Activated naive CD8-positive, alpha-beta T cell treated with anti-CD3 and anti-CD28 coated beads, Interleukin-2, amount 10 ng/mL, durations not matched to agents 7 days and 5 days (primary cell): ENCODE data around the gene SIGLEC5. TPM values are rescaled to one million over a fixed set of nuclear protein-coding genes. Genes with fewer than 3 reads are reported as not detected.
"Not testable (repeated sequence)": the region's sequence is repeated elsewhere in the genome, so short reads cannot be mapped to it uniquely, and the experiment has no call there.

Source experiments
- ATAC-seq: fragments of 150-1000 bp; cut with Tn5 transposase; one replicate; pipeline ENCODE4 v1.10.0; 2021; ENCODE audit warnings: low read depth, moderate library complexity
- POLR2A ChIA-PET: fragments of 350-600 bp; sonication (Branson Sonifier 250); formaldehyde crosslinking; loops from one replicate; lab custom pipeline; 2021; ENCODE audit warnings: antibody characterized with exemption; lab: Charles Lee
- DNase-seq: peaks from one replicate; pipeline ENCODE4 v3.0.0; 2021
- H3K27ac Mint-ChIP-seq: one replicate; pipeline ENCODE4 v1.8.0; 2022; ENCODE audit warnings: mild to moderate bottlenecking, mixed read lengths
- H3K27me3 Mint-ChIP-seq: one replicate; pipeline ENCODE4 v1.8.0; 2022; ENCODE audit warnings: mild to moderate bottlenecking, moderate library complexity, mixed read lengths
- H3K36me3 Mint-ChIP-seq: one replicate; pipeline ENCODE4 v1.8.0; 2021; ENCODE audit warnings: mild to moderate bottlenecking, mixed read lengths
- H3K4me1 Mint-ChIP-seq: one replicate; pipeline ENCODE4 v1.8.0; 2021; ENCODE audit warnings: mixed read lengths
- H3K4me3 Mint-ChIP-seq: one replicate; pipeline ENCODE4 v1.8.0; 2022; ENCODE audit warnings: mild to moderate bottlenecking, moderate library complexity, mixed read lengths
- H3K9me3 Mint-ChIP-seq: one replicate; pipeline ENCODE4 v1.8.0; 2021; ENCODE audit warnings: mixed read lengths
- total RNA-seq, 2 experiments: library from RNA; stranded (reverse); gene quantifications; one replicate each; pipeline ENCODE4 v1.2.3, GENCODE V29; 2021

The SIGLEC5 gene
- total RNA-seq: not detected

- H3K4me1 Mint-ChIP-seq, H3K4me3 Mint-ChIP-seq, H3K27ac Mint-ChIP-seq, H3K36me3 Mint-ChIP-seq, H3K9me3 Mint-ChIP-seq, DNase-seq, POLR2A ChIA-PET, ATAC-seq: not testable (repeated sequence)
- H3K27me3 Mint-ChIP-seq: peaks cover 20% of the 10 kb centered on the region
These were observed at the start of gene SIGLEC5 for GRCh38 chr19:51630315-51630714. Gene SIGLEC5, minus strand, starts transcription at chr19:51630401. Its CDS starts 66 bp downstream, at chr19:51630335.

GRCh38 chr19:51676566-51677083 lies 46.4 kb upstream of the SIGLEC5 start:
- POLR2A ChIA-PET: interaction anchor here (1.3 kb wide), 1 partner anchor 28 kb away, joined by 4 read pairs; no protein-coding TSS in a partner anchor
- no peak for DNase-seq
- Mint-ChIP-seq H3K9me3 (peaks cover 12% of the 10 kb centered on the region), H3K27me3 (peaks cover 7% of the 10 kb centered on the region), H3K4me1 (peaks cover 6% of the 10 kb centered on the region), H3K27ac (peak overlapping the region; percentile 63), H3K36me3 (peaks cover 1% of the 10 kb centered on the region), H3K4me3 (no peak overlapping the region)
- ATAC-seq: peak; percentile 58

GRCh38 chr19:51675911-51676565 lies 45.8 kb upstream of the SIGLEC5 start:
- not testable (repeated sequence) for ATAC-seq, H3K27ac Mint-ChIP-seq, H3K4me1 Mint-ChIP-seq, H3K4me3 Mint-ChIP-seq, H3K36me3 Mint-ChIP-seq, H3K27me3 Mint-ChIP-seq, DNase-seq
- H3K9me3 Mint-ChIP-seq: peaks cover 11% of the 10 kb centered on the region
- POLR2A ChIA-PET: interaction anchor here (1.3 kb wide), 1 partner anchor 28 kb away, joined by 4 read pairs; no protein-coding TSS in a partner anchor

- Mint-ChIP-seq H3K4me1 (no peaks in the 10 kb centered on the region), H3K27me3 (peaks cover 25% of the 10 kb centered on the region), H3K4me3 (no peak overlapping the region), H3K9me3 (peaks cover 3% of the 10 kb centered on the region), H3K27ac (no peak overlapping the region), H3K36me3 (no peaks in the 10 kb centered on the region)
- POLR2A ChIA-PET: no interaction called here
- ATAC-seq (no peak), DNase-seq (no peak)
These were observed 38.0 kb upstream of the SIGLEC5 start for GRCh38 chr19:51668216-51668615.

- ATAC-seq (no peak), DNase-seq (no peak)
- Mint-ChIP-seq H3K27ac (no peak overlapping the region), H3K27me3 (peaks cover 29% of the 10 kb centered on the region), H3K4me3 (no peak overlapping the region), H3K4me1 (no peaks in the 10 kb centered on the region), H3K9me3 (peaks cover 2% of the 10 kb centered on the region), H3K36me3 (no peaks in the 10 kb centered on the region)
- POLR2A ChIA-PET: no interaction called here
These were observed 34.8 kb upstream of the SIGLEC5 start for GRCh38 chr19:51664997-51665396.

- no peak overlapping the region for H3K4me3 Mint-ChIP-seq
- POLR2A ChIA-PET: no interaction called here
- no peak for ATAC-seq
- peaks cover 2% of the 10 kb centered on the region for H3K9me3 Mint-ChIP-seq
- no peak overlapping the region for H3K27ac Mint-ChIP-seq
- H3K4me1 Mint-ChIP-seq: no peaks in the 10 kb centered on the region
- no peak for DNase-seq
- peaks cover 28% of the 10 kb centered on the region for H3K27me3 Mint-ChIP-seq
- no peaks in the 10 kb centered on the region for H3K36me3 Mint-ChIP-seq
These were observed 33.9 kb upstream of the SIGLEC5 start for GRCh38 chr19:51664131-51664530.

GRCh38 chr19:51663650-51664049 lies 33.4 kb upstream of the SIGLEC5 start:
- Mint-ChIP-seq H3K36me3 (no peaks in the 10 kb centered on the region), H3K27me3 (peaks cover 28% of the 10 kb centered on the region), H3K4me1 (no peaks in the 10 kb centered on the region), H3K4me3 (no peak overlapping the region), H3K27ac (no peak overlapping the region), H3K9me3 (peaks cover 2% of the 10 kb centered on the region)
- ATAC-seq (no peak), DNase-seq (no peak)
- POLR2A ChIA-PET: no interaction called here

GRCh38 chr19:51660975-51661600 lies 30.9 kb upstream of the SIGLEC5 start:
- no peaks in the 10 kb centered on the region for H3K36me3 Mint-ChIP-seq
- peaks cover 2% of the 10 kb centered on the region for H3K9me3 Mint-ChIP-seq
- H3K27ac Mint-ChIP-seq: no peak overlapping the region
- peaks cover 27% of the 10 kb centered on the region for H3K27me3 Mint-ChIP-seq
- DNase-seq (peak; percentile 56), ATAC-seq (peak; percentile 50)
- POLR2A ChIA-PET: no interaction called here
- no peak overlapping the region for H3K4me3 Mint-ChIP-seq
- H3K4me1 Mint-ChIP-seq: peaks cover 5% of the 10 kb centered on the region

GRCh38 chr19:51654783-51655182 lies 24.6 kb upstream of the SIGLEC5 start:
- POLR2A ChIA-PET: no interaction called here
- ATAC-seq: no peak
- H3K27me3 Mint-ChIP-seq: peaks cover 25% of the 10 kb centered on the region
- H3K4me3 Mint-ChIP-seq: no peak overlapping the region
- H3K36me3 Mint-ChIP-seq: no peaks in the 10 kb centered on the region
- no peak overlapping the region for H3K27ac Mint-ChIP-seq
- H3K4me1 Mint-ChIP-seq: peaks cover 5% of the 10 kb centered on the region
- DNase-seq: no peak
- no peaks in the 10 kb centered on the region for H3K9me3 Mint-ChIP-seq

- Mint-ChIP-seq H3K27me3 (peaks cover 23% of the 10 kb centered on the region), H3K4me3 (no peak overlapping the region), H3K36me3 (no peaks in the 10 kb centered on the region), H3K4me1 (peaks cover 5% of the 10 kb centered on the region), H3K27ac (no peak overlapping the region), H3K9me3 (no peaks in the 10 kb centered on the region)
- DNase-seq (no peak), ATAC-seq (no peak)
- POLR2A ChIA-PET: no interaction called here
These were observed 23.0 kb upstream of the SIGLEC5 start for GRCh38 chr19:51653162-51653561.

GRCh38 chr19:51652266-51652665 lies 22.1 kb upstream of the SIGLEC5 start:
- ATAC-seq (no peak), DNase-seq (no peak)
- POLR2A ChIA-PET: no interaction called here
- Mint-ChIP-seq H3K4me3 (no peak overlapping the region), H3K4me1 (peaks cover 5% of the 10 kb centered on the region), H3K9me3 (no peaks in the 10 kb centered on the region), H3K27me3 (peaks cover 27% of the 10 kb centered on the region), H3K27ac (no peak overlapping the region), H3K36me3 (no peaks in the 10 kb centered on the region)

GRCh38 chr19:51651216-51651846 lies 21.1 kb upstream of the SIGLEC5 start:
- ATAC-seq (no peak), DNase-seq (no peak)
- H3K4me3 Mint-ChIP-seq: no peak overlapping the region
- H3K36me3 Mint-ChIP-seq: no peaks in the 10 kb centered on the region
- POLR2A ChIA-PET: no interaction called here
- peaks cover 22% of the 10 kb centered on the region for H3K27me3 Mint-ChIP-seq
- no peak overlapping the region for H3K27ac Mint-ChIP-seq
- H3K4me1 Mint-ChIP-seq: no peaks in the 10 kb centered on the region
- no peaks in the 10 kb centered on the region for H3K9me3 Mint-ChIP-seq

GRCh38 chr19:51647318-51647717 lies 17.1 kb upstream of the SIGLEC5 start:
- Mint-ChIP-seq H3K36me3 (no peaks in the 10 kb centered on the region), H3K4me3 (no peak overlapping the region), H3K9me3 (no peaks in the 10 kb centered on the region), H3K27me3 (peaks cover 20% of the 10 kb centered on the region), H3K27ac (no peak overlapping the region), H3K4me1 (peaks cover 3% of the 10 kb centered on the region)
- DNase-seq (no peak), ATAC-seq (no peak)
- POLR2A ChIA-PET: no interaction called here
